Measurements from ENCODE around the gene PRDX1.

DNA sequence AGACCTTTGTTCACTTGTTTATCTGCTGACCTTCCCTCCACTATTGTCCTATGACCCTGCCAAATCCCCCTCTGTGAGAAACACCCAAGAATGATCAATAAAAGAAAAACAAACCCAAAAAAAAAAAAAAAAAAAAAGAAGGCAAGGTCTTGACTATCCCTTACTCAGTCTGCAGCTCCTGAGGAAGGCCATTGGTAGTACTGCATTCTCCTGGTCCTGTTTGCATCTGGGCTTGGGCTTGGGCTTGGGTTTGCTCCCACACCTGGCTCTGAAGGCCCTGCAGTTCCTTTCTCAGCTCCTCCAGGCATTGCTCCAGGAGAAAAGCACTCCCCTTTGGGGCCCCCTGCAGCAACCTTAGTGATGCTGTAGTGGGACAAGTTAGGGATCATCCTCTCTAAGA is 23.4 kb downstream of the PRDX1 start:
- TF ChIP-seq, protein P1, sequence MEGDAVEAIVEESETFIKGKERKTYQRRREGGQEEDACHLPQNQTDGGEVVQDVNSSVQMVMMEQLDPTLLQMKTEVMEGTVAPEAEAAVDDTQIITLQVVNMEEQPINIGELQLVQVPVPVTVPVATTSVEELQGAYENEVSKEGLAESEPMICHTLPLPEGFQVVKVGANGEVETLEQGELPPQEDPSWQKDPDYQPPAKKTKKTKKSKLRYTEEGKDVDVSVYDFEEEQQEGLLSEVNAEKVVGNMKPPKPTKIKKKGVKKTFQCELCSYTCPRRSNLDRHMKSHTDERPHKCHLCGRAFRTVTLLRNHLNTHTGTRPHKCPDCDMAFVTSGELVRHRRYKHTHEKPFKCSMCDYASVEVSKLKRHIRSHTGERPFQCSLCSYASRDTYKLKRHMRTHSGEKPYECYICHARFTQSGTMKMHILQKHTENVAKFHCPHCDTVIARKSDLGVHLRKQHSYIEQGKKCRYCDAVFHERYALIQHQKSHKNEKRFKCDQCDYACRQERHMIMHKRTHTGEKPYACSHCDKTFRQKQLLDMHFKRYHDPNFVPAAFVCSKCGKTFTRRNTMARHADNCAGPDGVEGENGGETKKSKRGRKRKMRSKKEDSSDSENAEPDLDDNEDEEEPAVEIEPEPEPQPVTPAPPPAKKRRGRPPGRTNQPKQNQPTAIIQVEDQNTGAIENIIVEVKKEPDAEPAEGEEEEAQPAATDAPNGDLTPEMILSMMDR (IDR thresholded peaks at IDR 0.05; ENCODE audit: low read depth, low read length) = no peak
- TF ChIP-seq POLR2A (IDR thresholded peaks at IDR 0.05; ENCODE audit: extremely low read depth, insufficient read length) = no peak
